Ovary (tissue), 3 donors: Measurements from ENCODE around the gene PCBP2.

Source experiments
- CTCF ChIP-seq, 3 donors: fragments of 450-650 bp in 2 of 3; fragments of 200-600 bp in 1 of 3; IDR thresholded peaks; one replicate each; pipeline versions ENCODE4 v1.5.1 to v1.8.0; 2016 to 2022; ENCODE audit warnings: antibody characterized with exemption in 3 of 3, mild to moderate bottlenecking in 1 of 3
- EP300 ChIP-seq: sonication (generic); formaldehyde crosslinking; IDR thresholded peaks from one replicate; pipeline ENCODE4 v1.6.1; 2017; ENCODE audit warnings: antibody characterized with exemption
- POLR2A ChIP-seq: fragments of 450-650 bp; IDR thresholded peaks from one replicate; pipeline ENCODE4 v1.6.1; 2017; ENCODE audit warnings: antibody characterized with exemption, mild to moderate bottlenecking, moderate library complexity
- donor health status: DM: no; HTN: no; CAD: no.

DNA sequence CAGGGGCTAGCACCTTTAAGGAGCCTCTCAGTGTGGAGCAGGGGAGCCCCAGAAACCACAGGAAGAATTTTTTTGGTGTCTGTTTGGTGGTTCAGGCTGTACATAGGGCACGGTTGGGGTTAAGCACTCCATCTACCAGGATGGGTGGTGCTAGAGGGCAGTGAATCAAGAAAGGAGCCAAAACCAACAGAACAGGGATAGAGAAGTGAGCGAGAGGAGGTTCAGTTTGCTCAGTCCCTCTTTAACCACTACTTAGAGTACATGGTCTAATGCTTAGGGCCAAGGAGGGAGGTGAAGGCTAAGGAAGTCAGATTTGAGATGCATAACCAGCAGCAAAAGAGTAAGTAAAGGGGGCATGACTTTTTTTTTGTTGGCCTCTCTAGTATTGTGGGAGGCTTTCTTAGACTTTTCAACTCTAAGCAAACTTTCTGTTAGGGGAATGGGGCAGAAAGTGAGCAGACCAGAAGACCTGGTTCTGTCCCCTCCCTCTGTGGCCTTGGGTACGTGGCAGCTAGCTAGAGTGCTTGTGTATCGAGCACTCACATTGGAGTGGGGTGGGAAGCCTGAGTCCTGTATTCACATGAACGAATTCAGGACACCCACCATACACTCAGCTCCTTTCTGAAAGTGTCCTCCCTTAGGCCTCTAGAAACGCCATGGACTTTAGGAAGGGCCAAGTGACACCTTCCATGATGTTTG, 62.0 kb downstream of the PCBP2 start:
- TF ChIP-seq POLR2A, result no peak
- TF ChIP-seq CTCF (IDR thresholded peaks at IDR 0.05), result no peak
- no peak for TF ChIP-seq EP300
